ENCODE data around the gene BMP10. TPM values are rescaled to one million over a fixed set of nuclear protein-coding genes. Genes with fewer than 3 reads are reported as not detected.
"Not testable (repeated sequence)": the region's sequence is repeated elsewhere in the genome, so short reads cannot be mapped to it uniquely, and the experiment has no call there.

BMP10 gene
- total RNA-seq, 1 experiment from 2014 or later = not detected

GRCh38 chr2:68905116-68905515, 33.9 kb upstream of the BMP10 start:
- peaks cover 13% of the 10 kb centered on the region for H3K9me3 ChIP-seq
- no peak overlapping the region for H3K4me3 ChIP-seq
- H3K36me3 ChIP-seq = no peaks in the 10 kb centered on the region
- no peak for DNase-seq
- no peaks in the 10 kb centered on the region for H3K27me3 ChIP-seq

- DNase-seq = no peak
- no peaks in the 10 kb centered on the region for H3K36me3 ChIP-seq
- H3K4me3 ChIP-seq = no peak overlapping the region
- no peaks in the 10 kb centered on the region for H3K27me3 ChIP-seq
- H3K9me3 ChIP-seq = peaks cover 13% of the 10 kb centered on the region
These were observed 30.4 kb upstream of the BMP10 start for GRCh38 chr2:68901561-68901960.

- no peaks in the 10 kb centered on the region for H3K36me3 ChIP-seq
- H3K4me3 ChIP-seq = no peak overlapping the region
- H3K27me3 ChIP-seq = no peaks in the 10 kb centered on the region
- peaks cover 13% of the 10 kb centered on the region for H3K9me3 ChIP-seq
- no peak for DNase-seq
These were observed 30.0 kb upstream of the BMP10 start for GRCh38 chr2:68901199-68901514.

GRCh38 chr2:68900496-68901198, 29.4 kb upstream of the BMP10 start:
- H3K9me3 ChIP-seq = peaks cover 13% of the 10 kb centered on the region
- H3K4me3 ChIP-seq = no peak overlapping the region
- no peaks in the 10 kb centered on the region for H3K27me3 ChIP-seq
- H3K36me3 ChIP-seq = no peaks in the 10 kb centered on the region
- DNase-seq = no peak

GRCh38 chr2:68895981-68896380, 24.8 kb upstream of the BMP10 start:
- H3K27me3 ChIP-seq, H3K4me3 ChIP-seq, H3K36me3 ChIP-seq, H3K9me3 ChIP-seq, DNase-seq: not testable (repeated sequence)

GRCh38 chr2:68889500-68889899, 18.3 kb upstream of the BMP10 start:
- no peak overlapping the region for H3K4me3 ChIP-seq
- H3K27me3 ChIP-seq = no peaks in the 10 kb centered on the region
- no peaks in the 10 kb centered on the region for H3K36me3 ChIP-seq
- DNase-seq = no peak
- no peaks in the 10 kb centered on the region for H3K9me3 ChIP-seq

- Histone ChIP-seq H3K36me3 (no peaks in the 10 kb centered on the region), H3K9me3 (no peaks in the 10 kb centered on the region), H3K27me3 (no peaks in the 10 kb centered on the region), H3K4me3 (no peak overlapping the region)
- DNase-seq = no peak
These were observed 17.8 kb upstream of the BMP10 start for GRCh38 chr2:68889021-68889420.

- Histone ChIP-seq H3K27me3 (no peaks in the 10 kb centered on the region), H3K9me3 (no peaks in the 10 kb centered on the region), H3K4me3 (no peak overlapping the region), H3K36me3 (no peaks in the 10 kb centered on the region)
- DNase-seq = no peak
These were observed 17.0 kb upstream of the BMP10 start for GRCh38 chr2:68888038-68888704.

GRCh38 chr2:68885811-68886075, 14.5 kb upstream of the BMP10 start:
- DNase-seq = no peak
- H3K9me3 ChIP-seq = no peaks in the 10 kb centered on the region
- H3K36me3 ChIP-seq = no peaks in the 10 kb centered on the region
- no peaks in the 10 kb centered on the region for H3K27me3 ChIP-seq
- no peak overlapping the region for H3K4me3 ChIP-seq

GRCh38 chr2:68885074-68885810, 14.0 kb upstream of the BMP10 start:
- no peaks in the 10 kb centered on the region for H3K36me3 ChIP-seq
- H3K9me3 ChIP-seq = no peaks in the 10 kb centered on the region
- H3K4me3 ChIP-seq = no peak overlapping the region
- no peaks in the 10 kb centered on the region for H3K27me3 ChIP-seq
- DNase-seq = no peak

- no peak for DNase-seq
- H3K27me3 ChIP-seq = no peaks in the 10 kb centered on the region
- H3K4me3 ChIP-seq = no peak overlapping the region
- no peaks in the 10 kb centered on the region for H3K36me3 ChIP-seq
- H3K9me3 ChIP-seq = no peaks in the 10 kb centered on the region
These were observed 9.0 kb upstream of the BMP10 start for GRCh38 chr2:68880213-68880612.

- H3K9me3 ChIP-seq = no peaks in the 10 kb centered on the region
- DNase-seq = no peak
- H3K36me3 ChIP-seq = no peaks in the 10 kb centered on the region
- H3K27me3 ChIP-seq = no peaks in the 10 kb centered on the region
- no peak overlapping the region for H3K4me3 ChIP-seq
These were observed 8.1 kb upstream of the BMP10 start for GRCh38 chr2:68879296-68879695.

- Histone ChIP-seq H3K4me3 (no peak overlapping the region), H3K27me3 (no peaks in the 10 kb centered on the region), H3K36me3 (no peaks in the 10 kb centered on the region), H3K9me3 (no peaks in the 10 kb centered on the region)
- no peak for DNase-seq
These were observed 7.6 kb upstream of the BMP10 start for GRCh38 chr2:68878753-68879152.

GRCh38 chr2:68878071-68878711, 7.0 kb upstream of the BMP10 start:
- Histone ChIP-seq H3K4me3 (no peak overlapping the region), H3K27me3 (no peaks in the 10 kb centered on the region), H3K36me3 (no peaks in the 10 kb centered on the region), H3K9me3 (no peaks in the 10 kb centered on the region)
- no peak for DNase-seq

- Histone ChIP-seq H3K27me3 (no peaks in the 10 kb centered on the region), H3K36me3 (no peaks in the 10 kb centered on the region), H3K4me3 (no peak overlapping the region), H3K9me3 (no peaks in the 10 kb centered on the region)
- DNase-seq = no peak
These were observed 6.0 kb upstream of the BMP10 start for GRCh38 chr2:68877079-68877772.

GRCh38 chr2:68870215-68870614, 982 bp downstream of the BMP10 start:
- H3K4me3 ChIP-seq = no peak overlapping the region
- H3K36me3 ChIP-seq = no peaks in the 10 kb centered on the region
- no peak for DNase-seq
- no peaks in the 10 kb centered on the region for H3K9me3 ChIP-seq
- no peaks in the 10 kb centered on the region for H3K27me3 ChIP-seq

- Histone ChIP-seq H3K36me3 (no peaks in the 10 kb centered on the region), H3K9me3 (no peaks in the 10 kb centered on the region), H3K4me3 (no peak overlapping the region), H3K27me3 (no peaks in the 10 kb centered on the region)
- DNase-seq = no peak
These were observed 6.1 kb downstream of the BMP10 start for GRCh38 chr2:68865108-68865507.
